T-helper 1 cell treated with Interleukin-12 subunit alpha and Interleukin-12 subunit beta and Interleukin-4 antibody, amounts not matched to agents 30 μg/mL and 1 μg/mL, for 36 hours (primary cell): ENCODE results near the gene GOLGA8S.
"Not testable (repeated sequence)": the region's sequence is repeated elsewhere in the genome, so short reads cannot be mapped to it uniquely, and the experiment has no call there.

Experiments used
- H3K27ac Mint-ChIP-seq: one replicate; pipeline ENCODE4 v1.8.0; 2021; ENCODE audit warnings: mild to moderate bottlenecking, mixed read lengths
- H3K27me3 Mint-ChIP-seq: one replicate; pipeline ENCODE4 v1.8.0; 2021; ENCODE audit warnings: low read depth, mixed read lengths
- H3K36me3 Mint-ChIP-seq: one replicate; pipeline ENCODE4 v1.8.0; 2021; ENCODE audit warnings: low read depth, mixed read lengths
- H3K4me1 Mint-ChIP-seq: one replicate; pipeline ENCODE4 v1.8.0; 2021; ENCODE audit warnings: low read depth, mixed read lengths
- H3K4me3 Mint-ChIP-seq: one replicate; pipeline ENCODE4 v1.8.0; 2021; ENCODE audit warnings: mild to moderate bottlenecking, moderate library complexity, mixed read lengths
- H3K9me3 Mint-ChIP-seq: one replicate; pipeline ENCODE4 v1.8.0; 2021; ENCODE audit warnings: mixed read lengths

Gene GOLGA8S

GRCh38 chr15:23384371-23384770 lies 29.8 kb downstream of the GOLGA8S start:
- H3K4me3 Mint-ChIP-seq: no peak overlapping the region
- peaks cover 3% of the 10 kb centered on the region for H3K27me3 Mint-ChIP-seq
- H3K36me3 Mint-ChIP-seq: no peaks in the 10 kb centered on the region
- H3K9me3 Mint-ChIP-seq: no peaks in the 10 kb centered on the region
- no peak overlapping the region for H3K27ac Mint-ChIP-seq
- no peaks in the 10 kb centered on the region for H3K4me1 Mint-ChIP-seq

GRCh38 chr15:23385886-23386430 lies 31.4 kb downstream of the GOLGA8S start:
- Mint-ChIP-seq H3K27me3 (peaks cover 3% of the 10 kb centered on the region), H3K27ac (no peak overlapping the region), H3K4me3 (no peak overlapping the region), H3K4me1 (no peaks in the 10 kb centered on the region), H3K9me3 (no peaks in the 10 kb centered on the region), H3K36me3 (no peaks in the 10 kb centered on the region)

GRCh38 chr15:23387621-23388190 lies 33.2 kb downstream of the GOLGA8S start:
- Mint-ChIP-seq H3K27me3 (peaks cover 3% of the 10 kb centered on the region), H3K36me3 (no peaks in the 10 kb centered on the region), H3K27ac (no peak overlapping the region)

GRCh38 chr15:23395030-23395692 lies 40.6 kb downstream of the GOLGA8S start:
- no peak overlapping the region for H3K27ac Mint-ChIP-seq
- no peaks in the 10 kb centered on the region for H3K27me3 Mint-ChIP-seq
- H3K4me3 Mint-ChIP-seq: no peak overlapping the region
- no peaks in the 10 kb centered on the region for H3K4me1 Mint-ChIP-seq
- H3K9me3 Mint-ChIP-seq: no peaks in the 10 kb centered on the region
- no peaks in the 10 kb centered on the region for H3K36me3 Mint-ChIP-seq

More at GRCh38 chr15:23387621-23388190, 33.2 kb downstream of the GOLGA8S start:
- Mint-ChIP-seq H3K9me3 (no peaks in the 10 kb centered on the region), H3K4me3 (no peak overlapping the region), H3K4me1 (no peaks in the 10 kb centered on the region)

- no peaks in the 10 kb centered on the region for H3K9me3 Mint-ChIP-seq
- no peaks in the 10 kb centered on the region for H3K4me1 Mint-ChIP-seq
- no peak overlapping the region for H3K27ac Mint-ChIP-seq
- no peaks in the 10 kb centered on the region for H3K27me3 Mint-ChIP-seq
- H3K4me3 Mint-ChIP-seq: no peak overlapping the region
- H3K36me3 Mint-ChIP-seq: no peaks in the 10 kb centered on the region
Observed at GRCh38 chr15:23395832-23396231, 41.3 kb downstream of the GOLGA8S start.

GRCh38 chr15:23397779-23398178 lies 43.2 kb downstream of the GOLGA8S start:
- no peaks in the 10 kb centered on the region for H3K36me3 Mint-ChIP-seq

GRCh38 chr15:23398357-23398756 lies 43.8 kb downstream of the GOLGA8S start:
- not testable (repeated sequence) for H3K9me3 Mint-ChIP-seq, H3K4me3 Mint-ChIP-seq, H3K4me1 Mint-ChIP-seq, H3K27me3 Mint-ChIP-seq, H3K36me3 Mint-ChIP-seq, H3K27ac Mint-ChIP-seq

More at GRCh38 chr15:23397779-23398178, 43.2 kb downstream of the GOLGA8S start:
- Mint-ChIP-seq H3K27ac (no peak overlapping the region), H3K4me3 (no peak overlapping the region), H3K9me3 (no peaks in the 10 kb centered on the region), H3K27me3 (no peaks in the 10 kb centered on the region), H3K4me1 (no peaks in the 10 kb centered on the region)

GRCh38 chr15:23399207-23399606 lies 44.7 kb downstream of the GOLGA8S start:
- not testable (repeated sequence) for H3K4me1 Mint-ChIP-seq, H3K4me3 Mint-ChIP-seq, H3K27ac Mint-ChIP-seq, H3K36me3 Mint-ChIP-seq, H3K27me3 Mint-ChIP-seq, H3K9me3 Mint-ChIP-seq

- Mint-ChIP-seq H3K4me3 (no peak overlapping the region), H3K9me3 (peaks cover 1% of the 10 kb centered on the region), H3K36me3 (no peaks in the 10 kb centered on the region), H3K27me3 (no peaks in the 10 kb centered on the region), H3K27ac (no peak overlapping the region), H3K4me1 (no peaks in the 10 kb centered on the region)
Observed at GRCh38 chr15:23401627-23402026, 47.1 kb downstream of the GOLGA8S start.

- H3K36me3 Mint-ChIP-seq: no peaks in the 10 kb centered on the region
- no peak overlapping the region for H3K27ac Mint-ChIP-seq
- no peak overlapping the region for H3K4me3 Mint-ChIP-seq
- no peaks in the 10 kb centered on the region for H3K27me3 Mint-ChIP-seq
- no peaks in the 10 kb centered on the region for H3K4me1 Mint-ChIP-seq
- H3K9me3 Mint-ChIP-seq: peaks cover 4% of the 10 kb centered on the region
Observed at GRCh38 chr15:23402140-23402539, 47.6 kb downstream of the GOLGA8S start.

- no peak overlapping the region for H3K27ac Mint-ChIP-seq
- no peaks in the 10 kb centered on the region for H3K27me3 Mint-ChIP-seq
- no peak overlapping the region for H3K4me3 Mint-ChIP-seq
- H3K4me1 Mint-ChIP-seq: no peaks in the 10 kb centered on the region
- H3K9me3 Mint-ChIP-seq: peaks cover 4% of the 10 kb centered on the region
- no peaks in the 10 kb centered on the region for H3K36me3 Mint-ChIP-seq
Observed at GRCh38 chr15:23402544-23402943, 48.0 kb downstream of the GOLGA8S start.

- Mint-ChIP-seq H3K4me3 (no peak overlapping the region), H3K36me3 (no peaks in the 10 kb centered on the region), H3K4me1 (no peaks in the 10 kb centered on the region), H3K27me3 (no peaks in the 10 kb centered on the region), H3K9me3 (peaks cover 4% of the 10 kb centered on the region), H3K27ac (no peak overlapping the region)
Observed at GRCh38 chr15:23403550-23403949, 49.0 kb downstream of the GOLGA8S start.

- Mint-ChIP-seq H3K4me3 (no peak overlapping the region), H3K27ac (no peak overlapping the region), H3K9me3 (peaks cover under 1% of the 10 kb centered on the region), H3K27me3 (no peaks in the 10 kb centered on the region), H3K36me3 (no peaks in the 10 kb centered on the region), H3K4me1 (no peaks in the 10 kb centered on the region)
Observed at GRCh38 chr15:23411841-23412240, 57.3 kb downstream of the GOLGA8S start.

- H3K27ac Mint-ChIP-seq, H3K4me3 Mint-ChIP-seq, H3K4me1 Mint-ChIP-seq, H3K36me3 Mint-ChIP-seq, H3K9me3 Mint-ChIP-seq, H3K27me3 Mint-ChIP-seq: not testable (repeated sequence)
Observed at GRCh38 chr15:23412881-23413600, 58.5 kb downstream of the GOLGA8S start.
